Neutrophil (primary cell): ENCODE data around the gene SLC40A1.

Source experiments
- H3K27ac ChIP-seq: fragments of 200-600 bp; sonication (generic); 2 replicates; pipeline ENCODE4 v1.5.1; 2016; ENCODE audit warnings: mild to moderate bottlenecking, moderate library complexity
- H3K27me3 ChIP-seq: fragments of 200-600 bp; sonication (generic); 2 replicates; pipeline ENCODE4 v1.6.0; 2016; ENCODE audit warnings: mild to moderate bottlenecking
- H3K36me3 ChIP-seq: fragments of 200-600 bp; sonication (generic); 2 replicates; pipeline ENCODE4 v1.5.1; 2017
- H3K4me1 ChIP-seq, 2 experiments: fragments of 200-600 bp in 1 of 2; sonication (generic) in 1 of 2; 1 replicate in 1 of 2; 2 replicates in 1 of 2; pipeline versions ENCODE4 v1.5.1 to v1.6.1; 2013 to 2016; ENCODE audit warnings: low read depth in 1 of 2, low read length in 1 of 2, mild to moderate bottlenecking in 1 of 2, moderate library complexity in 1 of 2; ENCODE audit not compliant: control insufficient read depth in 1 of 2, insufficient read depth in 1 of 2
- H3K4me3 ChIP-seq, 2 experiments: fragments of 200-600 bp in 1 of 2; sonication (generic) in 1 of 2; 1 replicate in 1 of 2; 2 replicates in 1 of 2; pipeline ENCODE4 v1.5.1; 2013 to 2016; ENCODE audit warnings: low read depth in 1 of 2, low read length in 1 of 2, mild to moderate bottlenecking in 1 of 2, moderate library complexity in 1 of 2
- H3K9me3 ChIP-seq: fragments of 200-600 bp; sonication (generic); 2 replicates; pipeline ENCODE4 v1.5.1; 2016
- CTCF ChIP-seq: fragments of 200-600 bp; sonication (generic); IDR thresholded peaks from 2 replicates; pipeline ENCODE4 v1.5.1; 2016; ENCODE audit warnings: antibody characterized with exemption

SLC40A1 gene

GRCh38 chr2:189624648-189625355, 44.2 kb upstream of the SLC40A1 start:
- Histone ChIP-seq H3K9me3 (no peaks in the 10 kb centered on the region), H3K27ac (no peak overlapping the region), H3K4me3 (no peak overlapping the region), H3K36me3 (no peaks in the 10 kb centered on the region), H3K27me3 (no peaks in the 10 kb centered on the region), H3K4me1 (no peaks in the 10 kb centered on the region)
- TF ChIP-seq CTCF, result no peak

- no peak for TF ChIP-seq CTCF
- no peak overlapping the region for H3K27ac ChIP-seq
- H3K36me3 ChIP-seq, result no peaks in the 10 kb centered on the region
- H3K4me3 ChIP-seq, result no peak overlapping the region
- H3K9me3 ChIP-seq, result no peaks in the 10 kb centered on the region
- no peaks in the 10 kb centered on the region for H3K4me1 ChIP-seq
- H3K27me3 ChIP-seq, result no peaks in the 10 kb centered on the region
These were observed 42.5 kb upstream of the SLC40A1 start for GRCh38 chr2:189623049-189623448.

GRCh38 chr2:189621781-189622180, 41.2 kb upstream of the SLC40A1 start:
- Histone ChIP-seq H3K36me3 (no peaks in the 10 kb centered on the region), H3K4me1 (no peaks in the 10 kb centered on the region), H3K9me3 (no peaks in the 10 kb centered on the region), H3K27me3 (no peaks in the 10 kb centered on the region), H3K4me3 (no peak overlapping the region), H3K27ac (no peak overlapping the region)
- TF ChIP-seq CTCF, result no peak

GRCh38 chr2:189618197-189618596, 37.6 kb upstream of the SLC40A1 start:
- Histone ChIP-seq H3K27me3 (no peaks in the 10 kb centered on the region), H3K27ac (no peak overlapping the region), H3K4me3 (no peak overlapping the region), H3K36me3 (no peaks in the 10 kb centered on the region), H3K4me1 (peaks cover 2 to 6% of the 10 kb centered on the region in 2 experiments), H3K9me3 (no peaks in the 10 kb centered on the region)
- TF ChIP-seq CTCF, result no peak

- no peak for TF ChIP-seq CTCF
- peaks cover 7 to 10% of the 10 kb centered on the region in 2 experiments for H3K4me1 ChIP-seq
- H3K9me3 ChIP-seq, result no peaks in the 10 kb centered on the region
- H3K4me3 ChIP-seq, result no peak overlapping the region
- H3K27me3 ChIP-seq, result no peaks in the 10 kb centered on the region
- no peak overlapping the region for H3K27ac ChIP-seq
- H3K36me3 ChIP-seq, result no peaks in the 10 kb centered on the region
These were observed 34.0 kb upstream of the SLC40A1 start for GRCh38 chr2:189614585-189614984.
